ENCODE measurements around the gene TYR.
"Not testable (repeated sequence)": the region's sequence is repeated elsewhere in the genome, so short reads cannot be mapped to it uniquely, and the experiment has no call there.

GRCh38 chr11:89303029-89303428 is 125.4 kb downstream of the TYR start:
- TF ChIP-seq CTCF, POLR2AphosphoS5, POLR2A (IDR thresholded peaks at IDR 0.05): not testable (repeated sequence)

Data from stomach (tissue), 4 donors.